ENCODE results near the gene MEF2C. TPM values are rescaled to one million over a fixed set of nuclear protein-coding genes. Genes with fewer than 3 reads are reported as not detected.

MEF2C gene
- total RNA-seq, 2 donors from 2014 or later = 7.0 to 23.7 TPM

GRCh38 chr5:88887342-88887741 is 4.4 kb upstream of the MEF2C start:
- DNase-seq (no peak), ATAC-seq (no peak)
- intact Hi-C loops (cut with DNase I) = no loop called here
- no peaks in the 10 kb centered on the region for H3K36me3 ChIP-seq (replicated peaks in 1 of 2; ENCODE audit: insufficient read depth in 1 of 2, low read depth in 2 of 2)
- no peaks in the 10 kb centered on the region for H3K9me3 ChIP-seq
- H3K27ac ChIP-seq = no peak overlapping the region
- 72 to 76% methylated on average over 2 of the region's 2 CpGs for WGBS, 2 donors
- H3K27me3 ChIP-seq = no peaks in the 10 kb centered on the region
- TF ChIP-seq POLR2A (IDR thresholded peaks at IDR 0.05) (no peak), CTCF (IDR thresholded peaks at IDR 0.05) (no peak)
- no peak overlapping the region for H3K4me3 ChIP-seq
- H3K4me1 ChIP-seq = peaks cover 12% of the 10 kb centered on the region

DNA sequence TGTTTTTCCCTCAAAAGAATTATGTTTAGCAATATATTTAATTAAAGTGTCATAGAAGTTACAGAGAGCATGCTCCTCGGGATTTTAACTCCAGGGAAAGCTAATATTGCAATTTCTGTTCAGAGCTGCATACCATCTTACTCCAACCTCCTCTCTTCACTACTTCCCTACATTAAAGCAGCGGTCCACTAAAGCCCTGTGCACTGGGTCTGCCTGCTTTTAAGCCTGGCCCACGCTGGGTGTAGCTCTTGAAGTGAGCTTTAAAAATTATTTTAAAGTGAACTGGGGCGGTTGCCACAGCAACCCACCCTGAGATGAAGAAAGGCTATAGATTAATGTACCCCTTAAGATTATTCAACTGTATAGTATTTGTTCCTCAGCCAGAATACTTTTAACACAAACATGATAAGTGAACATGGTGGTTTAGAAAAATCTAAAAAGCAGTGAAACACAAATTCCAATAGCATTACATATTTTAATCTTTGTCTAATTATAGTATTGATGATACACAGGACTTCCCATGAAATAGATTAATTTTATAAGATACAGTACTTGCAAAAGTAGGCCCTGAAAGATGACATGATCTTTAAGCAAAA is 3.9 kb upstream of the MEF2C start:
- intact Hi-C loops (cut with DNase I) = no loop called here
- no peak for TF ChIP-seq POLR2A (IDR thresholded peaks at IDR 0.05)
- Histone ChIP-seq H3K27ac (peak overlapping the region in 1 of 4 donors; percentile 43), H3K36me3 (replicated peaks in 1 of 2; ENCODE audit: insufficient read depth in 1 of 2, low read depth in 2 of 2) (no peaks in the 10 kb centered on the region), H3K9me3 (no peaks in the 10 kb centered on the region), H3K4me1 (peaks cover 12% of the 10 kb centered on the region), H3K4me3 (no peak overlapping the region), H3K27me3 (no peaks in the 10 kb centered on the region)
- 66 to 75% methylated on average over 4 of the region's 4 CpGs for WGBS, 2 donors
- no peak for DNase-seq
- no peak for ATAC-seq

DNA sequence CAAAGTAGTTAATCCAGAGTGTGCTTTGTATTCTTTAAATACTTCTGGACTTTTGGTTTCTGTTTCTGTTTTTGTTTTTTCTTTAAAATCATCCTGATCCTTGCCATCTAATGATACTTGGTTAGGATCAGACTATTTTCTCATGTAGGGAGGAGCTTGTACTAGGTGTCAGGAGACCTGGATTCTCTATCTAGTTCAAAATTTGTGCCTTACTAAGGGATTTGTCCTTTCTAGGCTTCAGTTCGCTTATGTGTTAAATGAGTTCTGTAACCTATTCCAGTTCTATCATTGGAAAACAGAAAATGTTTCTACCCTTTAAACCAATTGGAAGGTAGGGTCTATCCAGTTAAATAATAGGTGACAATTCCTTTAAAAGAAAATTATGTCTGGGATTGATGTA is 3.3 kb upstream of the MEF2C start:
- intact Hi-C loops (cut with DNase I) = no loop called here
- no peak for ATAC-seq

DNA sequence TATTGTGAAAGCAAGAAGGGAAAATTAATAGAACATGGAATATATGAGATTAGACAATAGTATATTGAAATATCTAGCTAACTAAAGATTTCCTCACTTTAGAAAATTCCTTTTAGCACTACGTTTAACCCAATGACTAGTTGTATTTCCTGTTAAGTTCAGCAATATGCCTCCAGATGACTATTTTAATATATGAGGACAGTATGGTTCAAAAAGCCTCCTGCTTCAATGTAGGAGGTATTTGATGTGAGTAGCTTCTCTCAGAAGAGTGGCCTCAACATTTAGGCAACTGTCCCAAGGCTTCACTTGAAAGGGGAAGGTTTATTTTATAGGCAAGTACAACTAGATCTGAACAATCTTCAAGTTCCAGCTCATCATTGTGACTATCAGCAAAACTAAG is 2.0 kb upstream of the MEF2C start:
- DNase-seq (no peak), ATAC-seq (no peak)
- Histone ChIP-seq H3K4me1 (peaks cover 12% of the 10 kb centered on the region), H3K4me3 (no peak overlapping the region), H3K27ac (no peak overlapping the region), H3K9me3 (no peaks in the 10 kb centered on the region), H3K36me3 (replicated peaks in 1 of 2; ENCODE audit: insufficient read depth in 1 of 2, low read depth in 2 of 2) (no peaks in the 10 kb centered on the region), H3K27me3 (no peaks in the 10 kb centered on the region)
- 46 to 55% methylated on average over 1 of the region's 1 CpG for WGBS, 2 donors
- TF ChIP-seq CTCF (IDR thresholded peaks at IDR 0.05) (no peak), POLR2A (IDR thresholded peaks at IDR 0.05) (no peak)
- intact Hi-C loops (cut with DNase I) = no loop called here

More for the DNA sequence above, 3.3 kb upstream of the MEF2C start:
- no peaks in the 10 kb centered on the region for H3K9me3 ChIP-seq
- H3K4me1 ChIP-seq = peaks cover 12% of the 10 kb centered on the region
- H3K36me3 ChIP-seq (replicated peaks in 1 of 2; ENCODE audit: insufficient read depth in 1 of 2, low read depth in 2 of 2) = no peaks in the 10 kb centered on the region
- H3K27me3 ChIP-seq = no peaks in the 10 kb centered on the region
- H3K27ac ChIP-seq = no peak overlapping the region
- H3K4me3 ChIP-seq = no peak overlapping the region
- 79 to 90% methylated on average over 1 of the region's 1 CpG for WGBS, 2 donors
- DNase-seq = no peak
- TF ChIP-seq CTCF (IDR thresholded peaks at IDR 0.05) (no peak), POLR2A (IDR thresholded peaks at IDR 0.05) (no peak)

DNA sequence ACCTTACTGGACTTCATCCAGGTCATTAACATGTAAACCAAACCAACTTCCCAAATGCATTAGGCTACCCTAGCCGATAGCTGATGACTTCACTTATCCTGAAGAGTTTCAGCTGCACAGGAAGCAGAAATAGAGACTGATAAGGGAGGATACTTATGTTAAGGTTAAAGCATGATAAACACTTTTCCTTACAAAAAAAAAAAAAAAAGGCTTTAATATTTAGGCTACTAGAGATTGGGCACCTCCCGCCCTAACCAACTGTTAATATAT is 1.6 kb upstream of the MEF2C start:
- Histone ChIP-seq H3K36me3 (replicated peaks in 1 of 2; ENCODE audit: insufficient read depth in 1 of 2, low read depth in 2 of 2) (no peaks in the 10 kb centered on the region), H3K27me3 (no peaks in the 10 kb centered on the region), H3K9me3 (no peaks in the 10 kb centered on the region), H3K4me1 (peaks cover 9% of the 10 kb centered on the region), H3K27ac (peak overlapping the region in 3 of 4 donors; percentile 54 to 76 (median 61)), H3K4me3 (peak overlapping the region in 1 of 2 donors; percentile 64)
- no peak for DNase-seq
- WGBS, 2 donors = 36 to 49% methylated on average over 2 of the region's 2 CpGs
- no peak for TF ChIP-seq CTCF (IDR thresholded peaks at IDR 0.05)
- no peak for TF ChIP-seq POLR2A (IDR thresholded peaks at IDR 0.05)
- intact Hi-C loops (cut with DNase I) = no loop called here
- ATAC-seq = no peak
